Psoas muscle (tissue), 8 donors: ENCODE results near the gene PACRG. TPM values are rescaled to one million over a fixed set of nuclear protein-coding genes. Genes with fewer than 3 reads are reported as not detected.

ENCODE experiments used
- ATAC-seq, 4 donors: fragments of 200-7000 bp; cut with Tn5 transposase; one replicate each; pipeline ENCODE4 v1.9.1; 2020; ENCODE audit warnings: moderate library complexity in 3 of 4, mild to moderate bottlenecking in 2 of 4
- DNase-seq, 2 donors: peaks; one replicate each; pipeline ENCODE4 v3.0.0-alpha.2; 2020
- H3K27ac ChIP-seq: fragments of 200-600 bp; one replicate; pipeline ENCODE4 v1.8.0; 2022
- H3K27me3 ChIP-seq, 3 donors: fragments of 200-600 bp in 1 of 3; one replicate each; pipeline versions ENCODE4 v1.6.1 to v1.8.0; 2013 to 2022; ENCODE audit warnings: low read length in 2 of 3, mild to moderate bottlenecking in 2 of 3, moderate library complexity in 1 of 3; ENCODE audit not compliant: insufficient read depth in 3 of 3
- H3K36me3 ChIP-seq, 2 donors: fragments of 200-600 bp in 1 of 2; one replicate each; pipeline versions ENCODE4 v1.6.1 to v1.8.0; 2013 to 2022; ENCODE audit warnings: low read depth in 1 of 2, mild to moderate bottlenecking in 1 of 2, moderate library complexity in 1 of 2; ENCODE audit not compliant: insufficient read depth in 1 of 2
- H3K4me1 ChIP-seq: fragments of 200-600 bp; one replicate; pipeline ENCODE4 v1.8.0; 2022
- H3K4me3 ChIP-seq: fragments of 200-600 bp; one replicate; pipeline ENCODE4 v1.8.0; 2022; ENCODE audit warnings: mild to moderate bottlenecking
- H3K9me3 ChIP-seq: fragments of 200-600 bp; one replicate; pipeline ENCODE4 v1.8.0; 2022
- CTCF ChIP-seq: fragments of 200-600 bp; IDR thresholded peaks from one replicate; pipeline ENCODE4 v1.8.0; 2022; ENCODE audit warnings: antibody characterized with exemption
- WGBS, 3 donors: extraction: QIAGEN DNeasy Blood & Tissue Kit; methylation state at CpG; one replicate each; pipeline versions ENCODE4 v1.1.6 to v1.1.7; 2013; 5-methylcytosine and 5-hydroxymethylcytosine counted together
- intact Hi-C, 2 donors: fragments of 100-400 bp; cut with DNase I; formaldehyde crosslinking; loops; one replicate each; pipeline versions ENCODE4 v1.11.0 to v1.14.2; 2022
- polyA plus RNA-seq, 3 donors: library from polyadenylated mRNA; stranded (reverse); fragments of 200-250 nt; gene quantifications; one replicate each; pipeline ENCODE4 v1.2.3, GENCODE V29; 2013
- total RNA-seq, 4 donors: library from RNA; stranded (reverse); fragmentation: NEBNext Ultra II Directional in 2 of 4; extraction: Animal tissue kit (Norgen Biotek cat#: 25700) in 2 of 4; gene quantifications; one replicate each; pipeline versions ENCODE4 v1.2.1 to v1.2.4, GENCODE V29; 2021 to 2023
- donor health status: healthy with polysubstance abuse.
- donor health status: DM: no; HTN: no; CAD: no; lungs with moderate emphysema.
- donor health status: Bipolar disorder and iron deficiency.
- donor health status: healthy.
- donor health status: DM: yes; HTN: yes; CAD: no.
- donor health status: DM: no; HTN: no; CAD: no.
- donor health status: DM: no; HTN: no; CAD: no.
- donor health status: DM: yes; HTN: yes; CAD: no.

The PACRG gene
- total and polyA plus RNA-seq, 7 donors: 0.17 to 3.1 (median 1.8) TPM

- Histone ChIP-seq H3K9me3 (no peaks in the 10 kb centered on the region), H3K36me3 (no peaks in the 10 kb centered on the region), H3K27ac (peak overlapping the region; percentile 47), H3K4me3 (peak overlapping the region; percentile 42), H3K27me3 (no peaks in the 10 kb centered on the region), H3K4me1 (peaks cover 22% of the 10 kb centered on the region)
- 11 to 28% (median 18%) methylated on average over 6 of the region's 6 CpGs for WGBS, 3 donors
- ATAC-seq: peak in 3 of 4 donors; percentile 57 to 83 (median 75)
- DNase-seq: peak; percentile 44 to 76
- TF ChIP-seq CTCF: no peak
- intact Hi-C loops: no loop called here
These were observed 21.5 kb upstream of the PACRG start for GRCh38 chr6:162706232-162706631.

- no peak for TF ChIP-seq CTCF
- intact Hi-C loops: no loop called here
These were observed 18.8 kb upstream of the PACRG start for GRCh38 chr6:162708971-162709370.

GRCh38 chr6:162709431-162709830 lies 18.3 kb upstream of the PACRG start:
- Histone ChIP-seq H3K9me3 (no peaks in the 10 kb centered on the region), H3K27me3 (no peaks in the 10 kb centered on the region), H3K4me1 (peaks cover 22% of the 10 kb centered on the region), H3K36me3 (no peaks in the 10 kb centered on the region), H3K27ac (no peak overlapping the region), H3K4me3 (no peak overlapping the region)
- intact Hi-C loops: no loop called here
- ATAC-seq (no peak), DNase-seq (no peak)
- WGBS, 3 donors: 38 to 72% (median 44%) methylated on average over 4 of the region's 4 CpGs
- no peak for TF ChIP-seq CTCF

More at GRCh38 chr6:162708971-162709370, 18.8 kb upstream of the PACRG start:
- 98 to 99% (median 98%) methylated on average over 6 of the region's 6 CpGs for WGBS, 3 donors
- H3K9me3 ChIP-seq: no peaks in the 10 kb centered on the region
- H3K4me1 ChIP-seq: peaks cover 22% of the 10 kb centered on the region
- H3K36me3 ChIP-seq: no peaks in the 10 kb centered on the region
- no peak overlapping the region for H3K4me3 ChIP-seq
- H3K27ac ChIP-seq: no peak overlapping the region
- DNase-seq: no peak
- no peaks in the 10 kb centered on the region for H3K27me3 ChIP-seq
- ATAC-seq: no peak

GRCh38 chr6:162710419-162710818 lies 17.4 kb upstream of the PACRG start:
- Histone ChIP-seq H3K4me3 (no peak overlapping the region), H3K4me1 (peaks cover 19% of the 10 kb centered on the region), H3K36me3 (no peaks in the 10 kb centered on the region), H3K27me3 (no peaks in the 10 kb centered on the region), H3K27ac (no peak overlapping the region), H3K9me3 (no peaks in the 10 kb centered on the region)
- intact Hi-C loops: no loop called here
- 31 to 66% (median 43%) methylated on average over 1 of the region's 1 CpG for WGBS, 3 donors
- peak; percentile 47 to 70 (median 58) for ATAC-seq
- TF ChIP-seq CTCF: no peak
- no peak for DNase-seq

- DNase-seq (no peak), ATAC-seq (no peak)
- H3K27ac ChIP-seq: no peak overlapping the region
- TF ChIP-seq CTCF: no peak
- no peak overlapping the region for H3K4me3 ChIP-seq
- no peaks in the 10 kb centered on the region for H3K27me3 ChIP-seq
- 95 to 100% (median 95%) methylated on average over 2 of the region's 2 CpGs for WGBS, 3 donors
- peaks cover 15% of the 10 kb centered on the region for H3K4me1 ChIP-seq
- no peaks in the 10 kb centered on the region for H3K9me3 ChIP-seq
- intact Hi-C loops: no loop called here
- no peaks in the 10 kb centered on the region for H3K36me3 ChIP-seq
These were observed 16.8 kb upstream of the PACRG start for GRCh38 chr6:162710936-162711335.
